MCF 10A (cell line): ENCODE data around the gene TH. TPM values are rescaled to one million over a fixed set of nuclear protein-coding genes. Genes with fewer than 3 reads are reported as not detected.

Experiments
- BruUV-seq: library from RNA; stranded (reverse); fragments of 400-500 nt; replicated peaks from 2 replicates; lab custom pipeline; 2021; lab: Mats Ljungman, UMichigan
- CTCF ChIA-PET: fragments of 300-600 bp; sonication (Branson Sonifier 250); formaldehyde crosslinking; extraction: SDS; loops from one replicate; lab custom pipeline; 2021; ENCODE audit warnings: antibody characterized with exemption, inconsistent platforms; lab: Yijun Ruan, JAX
- POLR2A ChIA-PET: fragments of 300-600, 350-650 bp; sonication (Branson Sonifier 250); formaldehyde crosslinking; extraction: SDS; loops from one replicate; lab custom pipeline; 2020; ENCODE audit warnings: antibody characterized with exemption, inconsistent platforms; lab: Yijun Ruan, JAX
- DNase-seq: peaks from one replicate; pipeline ENCODE4 v3.0.0-alpha.2; 2018; ENCODE audit not compliant: unreplicated experiment
- H3K27ac Mint-ChIP-seq: one replicate; pipeline ENCODE4 v1.8.0; 2022; ENCODE audit warnings: mild to moderate bottlenecking, low read depth, mixed read lengths; ENCODE audit not compliant: unreplicated experiment
- H3K27me3 Mint-ChIP-seq: one replicate; pipeline ENCODE4 v1.8.0; 2022; ENCODE audit warnings: mixed read lengths; ENCODE audit not compliant: insufficient read depth, unreplicated experiment
- H3K36me3 Mint-ChIP-seq: one replicate; pipeline ENCODE4 v1.8.0; 2022; ENCODE audit warnings: mild to moderate bottlenecking, moderate library complexity, mixed read lengths; ENCODE audit not compliant: insufficient read depth, unreplicated experiment
- H3K4me1 Mint-ChIP-seq: one replicate; pipeline ENCODE4 v1.8.0; 2022; ENCODE audit warnings: mixed read lengths; ENCODE audit not compliant: insufficient read depth, unreplicated experiment
- H3K4me3 Mint-ChIP-seq: one replicate; pipeline ENCODE4 v1.8.0; 2022; ENCODE audit warnings: mild to moderate bottlenecking, moderate library complexity, mixed read lengths; ENCODE audit not compliant: unreplicated experiment
- H3K9me3 Mint-ChIP-seq: one replicate; pipeline ENCODE4 v1.8.0; 2022; ENCODE audit warnings: mixed read lengths; ENCODE audit not compliant: unreplicated experiment
- intact Hi-C: fragments of 100-400 bp; cut with micrococcal nuclease; formaldehyde crosslinking; loops from 2 replicates; pipeline ENCODE4 v1.14.1; 2022
- total RNA-seq: library from RNA; stranded (reverse); gene quantifications from 2 replicates; pipeline ENCODE4 v1.2.3, GENCODE V29; 2022
- TF ChIP-seq, protein P1 (sequence below): fragments of 200-600 bp; IDR thresholded peaks from one replicate; pipeline ENCODE4 v1.8.0; 2022; ENCODE audit warnings: antibody characterized with exemption, mild to moderate bottlenecking; ENCODE audit not compliant: unreplicated experiment

TH gene
- total RNA-seq, 1 experiment from 2014 or later: 1.1 TPM

DNA sequence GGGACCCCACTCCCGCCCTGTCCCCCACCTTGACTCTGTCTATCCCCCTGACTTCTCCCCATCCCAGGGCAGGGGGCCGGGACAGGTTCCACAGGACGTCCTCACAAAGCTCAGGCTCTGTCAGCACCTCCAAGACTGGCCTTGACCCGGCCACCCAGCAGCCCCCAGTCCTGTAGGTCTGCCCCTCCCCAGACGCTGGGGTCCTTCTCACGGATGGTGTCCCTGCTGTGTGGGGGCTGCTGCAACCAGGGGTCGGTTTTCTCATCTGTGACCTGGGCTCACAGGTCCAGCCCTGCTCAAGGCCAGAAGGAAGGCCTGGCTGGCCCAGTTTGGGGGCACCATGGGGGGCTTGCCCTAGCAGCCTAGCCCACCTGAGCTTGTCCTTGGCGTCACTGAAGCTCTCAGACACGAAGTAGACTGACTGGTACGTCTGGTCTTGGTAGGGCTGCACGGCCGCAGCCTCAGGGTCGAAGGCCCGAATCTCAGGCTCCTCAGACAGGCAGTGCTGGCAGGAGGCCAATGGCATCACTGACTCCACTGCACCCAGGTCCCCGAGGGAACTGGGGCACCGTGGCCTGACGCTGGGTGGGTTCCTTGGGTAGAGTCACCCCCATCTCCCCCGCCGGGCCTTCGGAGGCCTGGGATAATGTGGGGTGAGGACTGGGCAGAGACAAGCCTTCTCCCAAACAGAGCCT, 6.6 kb downstream of the TH start:
- Mint-ChIP-seq H3K9me3 (no peaks in the 10 kb centered on the region), H3K4me3 (no peak overlapping the region), H3K4me1 (no peaks in the 10 kb centered on the region), H3K27ac (no peak overlapping the region), H3K27me3 (no peaks in the 10 kb centered on the region), H3K36me3 (no peaks in the 10 kb centered on the region)
- ChIA-PET CTCF (interaction anchor here (0.6 to 3.1 kb wide), 5 partner anchors 9 to 383 kb away, joined by 3 to 24 read pairs (median 3); no protein-coding TSS in a partner anchor), POLR2A (interaction anchor here (1.3 kb wide), 1 partner anchor 29 kb away, joined by 3 read pairs; no protein-coding TSS in a partner anchor)
- intact Hi-C loops: no loop called here
- BruUV-seq: no TSS peak
- TF ChIP-seq, protein P1, sequence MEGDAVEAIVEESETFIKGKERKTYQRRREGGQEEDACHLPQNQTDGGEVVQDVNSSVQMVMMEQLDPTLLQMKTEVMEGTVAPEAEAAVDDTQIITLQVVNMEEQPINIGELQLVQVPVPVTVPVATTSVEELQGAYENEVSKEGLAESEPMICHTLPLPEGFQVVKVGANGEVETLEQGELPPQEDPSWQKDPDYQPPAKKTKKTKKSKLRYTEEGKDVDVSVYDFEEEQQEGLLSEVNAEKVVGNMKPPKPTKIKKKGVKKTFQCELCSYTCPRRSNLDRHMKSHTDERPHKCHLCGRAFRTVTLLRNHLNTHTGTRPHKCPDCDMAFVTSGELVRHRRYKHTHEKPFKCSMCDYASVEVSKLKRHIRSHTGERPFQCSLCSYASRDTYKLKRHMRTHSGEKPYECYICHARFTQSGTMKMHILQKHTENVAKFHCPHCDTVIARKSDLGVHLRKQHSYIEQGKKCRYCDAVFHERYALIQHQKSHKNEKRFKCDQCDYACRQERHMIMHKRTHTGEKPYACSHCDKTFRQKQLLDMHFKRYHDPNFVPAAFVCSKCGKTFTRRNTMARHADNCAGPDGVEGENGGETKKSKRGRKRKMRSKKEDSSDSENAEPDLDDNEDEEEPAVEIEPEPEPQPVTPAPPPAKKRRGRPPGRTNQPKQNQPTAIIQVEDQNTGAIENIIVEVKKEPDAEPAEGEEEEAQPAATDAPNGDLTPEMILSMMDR: no peak
- no peak for DNase-seq

DNA sequence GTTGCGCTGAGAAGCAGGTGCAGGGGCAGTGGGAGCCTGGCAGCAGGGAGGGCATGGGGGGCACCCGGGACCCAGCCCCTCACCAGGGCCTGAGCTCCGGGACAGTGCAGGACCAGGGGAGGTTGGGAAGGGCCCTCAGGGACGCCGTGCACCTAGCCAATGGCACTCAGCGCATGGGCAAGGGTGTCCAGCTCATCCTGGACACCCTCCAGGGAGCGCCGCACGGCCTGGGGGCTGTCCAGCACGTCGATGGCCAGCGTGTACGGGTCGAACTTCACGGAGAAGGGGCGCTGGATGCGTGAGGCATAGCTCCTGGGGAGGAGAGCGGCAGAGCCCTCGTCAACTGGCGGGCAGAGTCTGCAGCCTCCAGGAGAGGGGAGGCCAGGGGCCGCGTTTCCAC, 7.5 kb downstream of the TH start:
- H3K27me3 Mint-ChIP-seq: no peaks in the 10 kb centered on the region
- no peak overlapping the region for H3K4me3 Mint-ChIP-seq
- no peak for DNase-seq
- no TSS peak for BruUV-seq
- intact Hi-C loops: no loop called here
- CTCF ChIA-PET: interaction anchor here (1.0 to 3.1 kb wide), 4 partner anchors 8 to 129 kb away, joined by 3 to 24 read pairs (median 6); no protein-coding TSS in a partner anchor
- H3K4me1 Mint-ChIP-seq: no peaks in the 10 kb centered on the region
- H3K9me3 Mint-ChIP-seq: no peaks in the 10 kb centered on the region
- H3K27ac Mint-ChIP-seq: no peak overlapping the region
- POLR2A ChIA-PET: no interaction called here
- TF ChIP-seq, protein P1: no peak
- no peaks in the 10 kb centered on the region for H3K36me3 Mint-ChIP-seq

DNA sequence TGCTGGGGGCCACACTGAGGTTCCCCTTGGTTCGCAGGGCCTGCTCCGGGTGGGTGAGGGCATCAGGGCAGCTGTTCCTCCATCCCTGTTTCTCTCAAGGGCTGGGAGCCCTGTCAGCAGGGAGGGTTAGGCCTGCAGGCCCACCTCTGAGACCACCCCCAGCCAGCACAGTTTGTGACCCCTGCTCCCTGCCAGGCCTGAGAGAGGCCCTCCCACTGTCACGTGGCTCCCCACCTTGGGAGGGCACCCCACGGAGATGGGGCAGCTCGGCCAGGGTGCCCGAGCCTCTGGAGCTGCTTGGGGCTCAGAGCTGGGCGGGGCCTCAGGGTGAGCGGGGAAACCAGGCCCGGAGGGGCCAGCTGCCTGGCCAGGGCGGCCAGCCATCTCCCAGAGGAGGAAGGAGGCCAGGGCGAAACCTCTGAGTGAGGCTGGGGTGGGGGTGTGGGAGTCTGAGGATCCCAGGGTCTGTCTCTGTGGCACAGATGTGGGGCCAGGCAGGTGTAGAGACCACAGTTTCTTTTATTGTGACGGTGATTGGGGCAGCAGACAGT, 8.1 kb downstream of the TH start:
- TF ChIP-seq, protein P1: no peak
- Mint-ChIP-seq H3K27ac (no peak overlapping the region), H3K4me3 (no peak overlapping the region), H3K36me3 (no peaks in the 10 kb centered on the region), H3K9me3 (no peaks in the 10 kb centered on the region), H3K27me3 (no peaks in the 10 kb centered on the region), H3K4me1 (no peaks in the 10 kb centered on the region)
- DNase-seq: no peak
- ChIA-PET CTCF (interaction anchor here (0.7 to 3.1 kb wide), 4 partner anchors 12 to 128 kb away, joined by 3 to 24 read pairs (median 4); no protein-coding TSS in a partner anchor), POLR2A (no interaction called here)
- intact Hi-C loops: no loop called here
- BruUV-seq: no TSS peak

DNA sequence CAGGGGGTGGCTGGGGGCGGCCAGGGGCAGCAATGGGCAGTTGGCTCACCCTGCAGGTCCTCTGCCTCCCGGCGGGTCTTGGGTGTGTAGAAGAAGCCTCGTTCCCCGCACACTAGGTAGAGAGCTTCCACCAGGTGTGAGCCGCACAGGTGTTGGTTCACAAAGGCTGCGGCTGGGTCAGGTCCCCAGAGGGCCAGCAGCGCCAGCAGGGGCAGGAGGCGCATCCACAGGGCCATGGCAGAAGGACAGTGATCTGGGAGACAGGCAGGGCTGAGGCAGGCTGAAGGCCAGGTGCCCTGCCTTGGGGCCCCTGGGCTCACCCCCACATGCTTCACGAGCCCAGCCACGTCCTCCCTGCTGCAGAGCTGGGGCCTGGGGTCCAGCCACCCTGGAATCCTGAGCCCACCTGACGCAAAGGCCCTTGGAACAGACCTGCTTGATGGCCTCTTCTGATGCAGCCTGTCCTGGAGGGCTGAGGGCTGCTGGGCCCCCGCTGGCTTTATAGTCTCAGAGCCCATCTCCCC, 10.8 kb downstream of the TH start, which contains the start of gene INS:
Gene INS (minus strand): TSS at position 474 of the 524 bp plus-strand sequence. CDS start 238 bp downstream, at position 236.
- H3K36me3 Mint-ChIP-seq: no peaks in the 10 kb centered on the region
- ChIA-PET POLR2A (no interaction called here), CTCF (interaction anchor here (0.9 kb wide), 1 partner anchor 9 kb away, joined by 3 read pairs; no protein-coding TSS in a partner anchor)
- intact Hi-C loops: no loop called here
- no peak within 1 kb of the TSS for H3K4me3 Mint-ChIP-seq
- no peaks in the 10 kb centered on the region for H3K9me3 Mint-ChIP-seq
- no peaks in the 10 kb centered on the region for H3K27me3 Mint-ChIP-seq
- no peak for DNase-seq
- TF ChIP-seq, protein P1: no peak
- no peak within 1 kb of the TSS for H3K27ac Mint-ChIP-seq
- BruUV-seq: no TSS peak
- H3K4me1 Mint-ChIP-seq: no peaks in the 10 kb centered on the region
